HG02642 (cell line): ENCODE measurements around the gene ARGLU1.

Source experiments
- ATAC-seq: cut with Tn5 transposase; IDR thresholded peaks from one replicate; pipeline ENCODE4 v1.9.1; 2021; ENCODE audit warnings: mild to moderate bottlenecking; ENCODE audit not compliant: unreplicated experiment, poor library complexity

The ARGLU1 gene

GRCh38 chr13:106505732-106506131 is 62.2 kb downstream of the ARGLU1 start:
- no peak for ATAC-seq

GRCh38 chr13:106505295-106505694 is 62.6 kb downstream of the ARGLU1 start:
- ATAC-seq = no peak

- no peak for ATAC-seq
These were observed 64.0 kb downstream of the ARGLU1 start for GRCh38 chr13:106503730-106504453.

- ATAC-seq = no peak
These were observed 64.7 kb downstream of the ARGLU1 start for GRCh38 chr13:106503272-106503671.

GRCh38 chr13:106500445-106500844 is 67.5 kb downstream of the ARGLU1 start:
- no peak for ATAC-seq

- peak; percentile 67 for ATAC-seq
These were observed 68.0 kb downstream of the ARGLU1 start for GRCh38 chr13:106499896-106500295.

GRCh38 chr13:106499113-106499512 is 68.8 kb downstream of the ARGLU1 start:
- ATAC-seq = no peak

GRCh38 chr13:106498571-106498970 is 69.4 kb downstream of the ARGLU1 start:
- no peak for ATAC-seq

GRCh38 chr13:106498158-106498557 is 69.8 kb downstream of the ARGLU1 start:
- no peak for ATAC-seq

GRCh38 chr13:106497079-106497478 is 70.9 kb downstream of the ARGLU1 start:
- ATAC-seq = no peak

GRCh38 chr13:106496072-106496997 is 71.6 kb downstream of the ARGLU1 start:
- ATAC-seq = no peak

- no peak for ATAC-seq
These were observed 73.0 kb downstream of the ARGLU1 start for GRCh38 chr13:106494936-106495335.

- no peak for ATAC-seq
These were observed 73.4 kb downstream of the ARGLU1 start for GRCh38 chr13:106494506-106494905.

GRCh38 chr13:106493533-106494220 is 74.3 kb downstream of the ARGLU1 start:
- peak; percentile 85 for ATAC-seq

- no peak for ATAC-seq
These were observed 75.1 kb downstream of the ARGLU1 start for GRCh38 chr13:106492588-106493475.

- no peak for ATAC-seq
These were observed 75.9 kb downstream of the ARGLU1 start for GRCh38 chr13:106491928-106492587.
